HG02981 (cell line): ENCODE results near the gene RNF157.

ENCODE experiments used
- ATAC-seq: cut with Tn5 transposase; IDR thresholded peaks from one replicate; pipeline ENCODE4 v1.9.1; 2021; ENCODE audit warnings: mild to moderate bottlenecking, moderate library complexity; ENCODE audit not compliant: unreplicated experiment

Gene RNF157

GRCh38 chr17:76097716-76098295 lies 142.5 kb downstream of the RNF157 start:
- no peak for ATAC-seq

- ATAC-seq, result no peak
Measured at GRCh38 chr17:76095943-76096342, 144.3 kb downstream of the RNF157 start.

DNA sequence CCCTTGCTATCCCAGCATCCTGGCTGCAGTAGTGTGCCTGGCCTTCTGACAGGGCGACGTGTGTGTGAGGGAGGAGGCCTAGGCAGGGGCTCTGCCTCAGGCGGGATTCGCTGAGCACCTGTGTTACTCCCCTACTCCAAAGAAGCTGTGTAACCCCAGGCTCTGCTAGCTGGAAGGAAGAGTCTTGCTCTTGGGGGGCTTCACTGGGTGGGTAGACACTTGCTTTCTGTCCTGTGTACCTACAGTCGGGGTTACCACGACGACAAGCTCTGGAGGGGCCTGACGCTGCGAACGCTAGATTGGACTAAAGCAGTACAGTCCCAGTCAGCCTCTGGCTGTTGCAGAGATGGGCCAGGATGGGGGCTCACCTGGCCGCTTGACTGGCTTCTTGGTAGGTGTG lies 146.2 kb downstream of the RNF157 start:
- no peak for ATAC-seq

DNA sequence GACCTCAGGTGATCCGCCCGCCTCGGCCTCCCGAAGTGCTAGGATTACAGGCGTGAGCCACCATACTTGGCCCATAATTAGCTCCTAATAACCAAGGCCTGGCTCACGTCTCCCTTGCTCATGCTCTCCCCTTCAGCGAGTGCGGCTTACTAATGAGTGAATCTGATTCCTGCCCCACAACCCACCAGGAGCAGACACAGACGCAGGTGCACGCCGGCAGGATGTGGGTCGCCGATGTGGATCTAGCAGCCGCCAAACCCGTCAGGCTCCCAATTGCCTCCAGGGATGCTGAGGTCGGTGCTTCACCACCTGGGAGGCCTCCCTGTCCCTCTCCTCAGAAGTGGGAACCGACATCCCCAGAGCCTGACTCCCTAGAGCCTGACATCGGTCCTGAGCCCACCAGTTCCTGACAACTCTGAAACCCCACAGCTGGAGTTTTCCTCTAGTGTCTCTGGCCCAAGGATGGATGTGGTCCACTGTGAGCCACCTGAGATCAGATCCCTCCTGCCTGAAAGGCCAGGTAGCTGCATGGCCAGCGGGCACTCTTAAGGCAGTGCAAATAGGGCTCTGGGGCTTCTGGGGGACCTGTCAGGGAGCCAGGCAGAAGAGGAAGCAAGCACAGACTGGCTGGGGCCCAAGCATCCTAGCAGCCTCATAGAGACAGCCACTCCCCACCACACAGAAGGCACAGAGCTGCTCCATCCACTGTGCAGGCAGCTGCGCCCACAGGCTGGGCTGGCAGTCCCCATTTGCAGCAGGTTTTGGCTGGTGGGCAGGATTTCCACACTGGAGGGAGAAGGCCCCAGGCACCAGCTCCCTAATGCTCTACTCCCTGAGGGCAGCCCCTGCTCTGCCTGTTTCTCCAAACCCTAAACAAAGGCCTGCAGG lies 147.5 kb downstream of the RNF157 start:
- ATAC-seq, result no peak
